Stimulated activated CD4-positive, alpha-beta T cell treated with anti-CD3 and anti-CD28 coated beads, TNF-alpha, amount 100 ng/mL, for 24 hours (primary cell): ENCODE measurements around the gene CDS2.
"Not testable (repeated sequence)": the region's sequence is repeated elsewhere in the genome, so short reads cannot be mapped to it uniquely, and the experiment has no call there.

Source experiments
- DNase-seq, 3 experiments: peaks; one replicate each; pipeline ENCODE4 v3.0.0-alpha.2; 2020; ENCODE audit warnings: low read depth in 3 of 3

The CDS2 gene

GRCh38 chr20:5126512-5127203 is at the start of gene CDS2:
TSS of gene CDS2 (plus strand) at chr20:5127008. CDS start at chr20:5127093, 85 bp downstream.
- DNase-seq, result peak; percentile 100

- no peak for DNase-seq
Measured at GRCh38 chr20:5077761-5078387, 48.9 kb upstream of the CDS2 start.

GRCh38 chr20:5078399-5078958 is 48.3 kb upstream of the CDS2 start:
- DNase-seq, result peak; percentile 51 to 77 (median 70)

- DNase-seq, result no peak
Measured at GRCh38 chr20:5080384-5080877, 46.4 kb upstream of the CDS2 start.

- DNase-seq, result no peak
Measured at GRCh38 chr20:5085380-5085779, 41.4 kb upstream of the CDS2 start.

GRCh38 chr20:5088688-5089087 is 38.1 kb upstream of the CDS2 start:
- no peak for DNase-seq

GRCh38 chr20:5090191-5090590 is 36.6 kb upstream of the CDS2 start:
- no peak for DNase-seq

GRCh38 chr20:5091902-5092301 is 34.9 kb upstream of the CDS2 start:
- DNase-seq, result no peak

- DNase-seq, result no peak
Measured at GRCh38 chr20:5092765-5093339, 34.0 kb upstream of the CDS2 start.

- no peak for DNase-seq
Measured at GRCh38 chr20:5095454-5095853, 31.4 kb upstream of the CDS2 start.

- no peak for DNase-seq
Measured at GRCh38 chr20:5095931-5096330, 30.9 kb upstream of the CDS2 start.

GRCh38 chr20:5096463-5096862 is 30.3 kb upstream of the CDS2 start:
- no peak for DNase-seq

GRCh38 chr20:5099009-5099408 is 27.8 kb upstream of the CDS2 start:
- DNase-seq, result not testable (repeated sequence)

- not testable (repeated sequence) for DNase-seq
Measured at GRCh38 chr20:5099909-5100308, 26.9 kb upstream of the CDS2 start.

GRCh38 chr20:5100684-5101347 is 26.0 kb upstream of the CDS2 start:
- DNase-seq, result peak; percentile 54 to 74 (median 60)

- no peak for DNase-seq
Measured at GRCh38 chr20:5104479-5104878, 22.3 kb upstream of the CDS2 start.

GRCh38 chr20:5109276-5109675 is 17.5 kb upstream of the CDS2 start:
- DNase-seq, result no peak

- no peak for DNase-seq
Measured at GRCh38 chr20:5113615-5113986, 13.2 kb upstream of the CDS2 start.

GRCh38 chr20:5114403-5114802 is 12.4 kb upstream of the CDS2 start:
- no peak for DNase-seq

- DNase-seq, result no peak
Measured at GRCh38 chr20:5116875-5117274, 9.9 kb upstream of the CDS2 start.

- DNase-seq, result no peak
Measured at GRCh38 chr20:5118220-5119142, 8.3 kb upstream of the CDS2 start.
